Kasumi-1 (cell line): Measurements from ENCODE around the gene CEP63.

Experiments
- DNase-seq, 2 experiments: peaks; one replicate each; lab custom pipeline; 2025; lab: John Stamatoyannopoulos, UW

The CEP63 gene

GRCh38 chr3:134485718-134486576 is at the start of gene CEP63, which contains the start of gene ANAPC13:
CEP63 (plus strand) TSS chr3:134486057; CDS start chr3:134495321, 9,264 bp downstream.
ANAPC13 (minus strand) TSS chr3:134485985; CDS start chr3:134482904, 3,081 bp downstream.
- peak; percentile 98 to 99 for DNase-seq

GRCh38 chr3:134437211-134437752 is 48.6 kb upstream of the CEP63 start:
- no peak for DNase-seq

- DNase-seq: no peak
These were observed 44.5 kb upstream of the CEP63 start for GRCh38 chr3:134441321-134441720.

- DNase-seq: no peak
These were observed 44.0 kb upstream of the CEP63 start for GRCh38 chr3:134441821-134442220.

GRCh38 chr3:134445095-134445494 is 40.8 kb upstream of the CEP63 start:
- DNase-seq: no peak

GRCh38 chr3:134445636-134446035 is 40.2 kb upstream of the CEP63 start:
- DNase-seq: no peak

- DNase-seq: peak; percentile 59 to 65
These were observed 39.1 kb upstream of the CEP63 start for GRCh38 chr3:134446800-134447199.

GRCh38 chr3:134447351-134447750 is 38.5 kb upstream of the CEP63 start:
- DNase-seq: no peak

GRCh38 chr3:134448664-134449063 is 37.2 kb upstream of the CEP63 start:
- DNase-seq: no peak

GRCh38 chr3:134449277-134449676 is 36.6 kb upstream of the CEP63 start:
- DNase-seq: no peak

GRCh38 chr3:134449951-134450350 is 35.9 kb upstream of the CEP63 start:
- peak; percentile 84 to 85 for DNase-seq

GRCh38 chr3:134453631-134454030 is 32.2 kb upstream of the CEP63 start:
- DNase-seq: peak; percentile 4 to 25

- no peak for DNase-seq
These were observed 28.3 kb upstream of the CEP63 start for GRCh38 chr3:134457376-134458074.

GRCh38 chr3:134458406-134458945 is 27.4 kb upstream of the CEP63 start:
- DNase-seq: no peak

- no peak for DNase-seq
These were observed 26.3 kb upstream of the CEP63 start for GRCh38 chr3:134459562-134459961.

- DNase-seq: no peak
These were observed 24.9 kb upstream of the CEP63 start for GRCh38 chr3:134460965-134461364.

- no peak for DNase-seq
These were observed 23.4 kb upstream of the CEP63 start for GRCh38 chr3:134462331-134462941.

- DNase-seq: no peak
These were observed 22.2 kb upstream of the CEP63 start for GRCh38 chr3:134463676-134464063.

- DNase-seq: no peak
These were observed 21.7 kb upstream of the CEP63 start for GRCh38 chr3:134464064-134464688.

GRCh38 chr3:134464689-134465365 is 21.0 kb upstream of the CEP63 start:
- no peak for DNase-seq

GRCh38 chr3:134466331-134466730 is 19.5 kb upstream of the CEP63 start:
- DNase-seq: no peak
